ENCODE results near the gene SDSL. TPM values are rescaled to one million over a fixed set of nuclear protein-coding genes. Genes with fewer than 3 reads are reported as not detected.

SDSL gene
- total RNA-seq, 1 experiment from 2014 or later, result 0.46 TPM

GRCh38 chr12:113398346-113399290, 23.6 kb upstream of the SDSL start:
- TF ChIP-seq, protein P1, sequence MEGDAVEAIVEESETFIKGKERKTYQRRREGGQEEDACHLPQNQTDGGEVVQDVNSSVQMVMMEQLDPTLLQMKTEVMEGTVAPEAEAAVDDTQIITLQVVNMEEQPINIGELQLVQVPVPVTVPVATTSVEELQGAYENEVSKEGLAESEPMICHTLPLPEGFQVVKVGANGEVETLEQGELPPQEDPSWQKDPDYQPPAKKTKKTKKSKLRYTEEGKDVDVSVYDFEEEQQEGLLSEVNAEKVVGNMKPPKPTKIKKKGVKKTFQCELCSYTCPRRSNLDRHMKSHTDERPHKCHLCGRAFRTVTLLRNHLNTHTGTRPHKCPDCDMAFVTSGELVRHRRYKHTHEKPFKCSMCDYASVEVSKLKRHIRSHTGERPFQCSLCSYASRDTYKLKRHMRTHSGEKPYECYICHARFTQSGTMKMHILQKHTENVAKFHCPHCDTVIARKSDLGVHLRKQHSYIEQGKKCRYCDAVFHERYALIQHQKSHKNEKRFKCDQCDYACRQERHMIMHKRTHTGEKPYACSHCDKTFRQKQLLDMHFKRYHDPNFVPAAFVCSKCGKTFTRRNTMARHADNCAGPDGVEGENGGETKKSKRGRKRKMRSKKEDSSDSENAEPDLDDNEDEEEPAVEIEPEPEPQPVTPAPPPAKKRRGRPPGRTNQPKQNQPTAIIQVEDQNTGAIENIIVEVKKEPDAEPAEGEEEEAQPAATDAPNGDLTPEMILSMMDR (conservative IDR thresholded peaks at IDR 0.05), result no peak
- no peaks in the 10 kb centered on the region for H3K9me3 ChIP-seq (ENCODE audit: control insufficient read depth, low read depth, low read length)
- no peak overlapping the region for H3K18ac ChIP-seq (ENCODE audit: insufficient read length, low read depth, low read length)
- Mint-ChIP-seq H3K36me3 (ENCODE audit: insufficient read depth in 1 of 3, low read depth in 3 of 3) (no peaks in the 10 kb centered on the region), H3K27ac (peak overlapping the region in 1 of 3 experiments; percentile 44; a peak in 1 of 7 replicates), H3K9me3 (no peaks in the 10 kb centered on the region), H3K27me3 (ENCODE audit: low read depth) (peaks cover 9% of the 10 kb centered on the region), H3K4me1 (peaks cover 5 to 20% of the 10 kb centered on the region in 2 experiments), H3K4me3 (no peak overlapping the region)
- no peak overlapping the region for H3K4me2 ChIP-seq (ENCODE audit: insufficient read depth, insufficient read length, low read length)
- H3K56ac ChIP-seq (ENCODE audit: insufficient read length, low read depth, low read length), result no peak overlapping the region
- H4K5ac ChIP-seq (ENCODE audit: insufficient read length, low read depth, low read length), result no peak overlapping the region
- no peak overlapping the region for H2BK15ac ChIP-seq (ENCODE audit: low read depth, low read length)
- H2BK20ac ChIP-seq (ENCODE audit: low read depth, low read length, poor library complexity, severe bottlenecking), result no peak overlapping the region
- no peaks in the 10 kb centered on the region for H3K79me1 ChIP-seq (ENCODE audit: insufficient read depth, low read depth, low read length, poor library complexity, severe bottlenecking)
- no peak overlapping the region for H2BK120ac ChIP-seq (ENCODE audit: low read depth, low read length, poor library complexity, severe bottlenecking)
- no peak overlapping the region for H3T11ph ChIP-seq (ENCODE audit: low read length)
- H3K23ac ChIP-seq (ENCODE audit: insufficient read length, low read depth, low read length), result no peak overlapping the region
- no peaks in the 10 kb centered on the region for H3K23me2 ChIP-seq (ENCODE audit: insufficient read length, low read depth, low read length, poor library complexity, severe bottlenecking)
- no peak overlapping the region for H2AFZ ChIP-seq (ENCODE audit: low read length)
- H3K27me3 ChIP-seq (ENCODE audit: insufficient read depth, low read length), result no peaks in the 10 kb centered on the region
- H3K9ac ChIP-seq (ENCODE audit: extremely low read depth, insufficient read length, low read length), result no peak overlapping the region
- WGBS (ENCODE audit: extremely low coverage, insufficient read length, low lambda C conversion rate), result no CpG with 5 or more reads among the region's 26 CpGs
- H3K27ac ChIP-seq (ENCODE audit: insufficient read length, low read depth, low read length), result no peak overlapping the region
- H3K79me2 ChIP-seq (ENCODE audit: insufficient read depth, low read length), result no peaks in the 10 kb centered on the region
- H2BK12ac ChIP-seq (ENCODE audit: insufficient read length, low read depth, low read length), result no peak overlapping the region
- no peak for DNase-seq
- no peak overlapping the region for H2BK5ac ChIP-seq (ENCODE audit: insufficient read length, low read length)
- H3K4ac ChIP-seq (ENCODE audit: low read depth, low read length), result no peak overlapping the region
- H4K91ac ChIP-seq (ENCODE audit: insufficient read length, low read depth, low read length), result no peak overlapping the region
- no peak overlapping the region; the same call in 1 of the 2 replicates for H3K14ac ChIP-seq (ENCODE audit: insufficient read depth, low read length)
- no peak overlapping the region for H2AK5ac ChIP-seq (ENCODE audit: insufficient read length, low read length)
- H3K4me1 ChIP-seq (ENCODE audit: insufficient read depth, low read length), result no peaks in the 10 kb centered on the region
- no peak overlapping the region for H4K8ac ChIP-seq (replicated peaks; ENCODE audit: insufficient read length, low read depth, low read length)
- H4K20me1 ChIP-seq (ENCODE audit: control insufficient read depth, insufficient read depth, insufficient read length), result no peaks in the 10 kb centered on the region
